ENCODE measurements around the gene CLEC4F.

Gene CLEC4F

GRCh38 chr2:70779911-70780545, 40.4 kb downstream of the CLEC4F start:
- no peak for DNase-seq

GRCh38 chr2:70779491-70779890, 40.9 kb downstream of the CLEC4F start:
- no peak for DNase-seq

GRCh38 chr2:70778676-70779075, 41.7 kb downstream of the CLEC4F start:
- DNase-seq, result no peak

- DNase-seq, result no peak
Measured at GRCh38 chr2:70777450-70777849, 42.9 kb downstream of the CLEC4F start.

- DNase-seq, result no peak
Measured at GRCh38 chr2:70776266-70776665, 44.1 kb downstream of the CLEC4F start.

- no peak for DNase-seq
Measured at GRCh38 chr2:70775141-70775540, 45.3 kb downstream of the CLEC4F start.

GRCh38 chr2:70772486-70773155, 47.8 kb downstream of the CLEC4F start:
- no peak for DNase-seq

- no peak for DNase-seq
Measured at GRCh38 chr2:70771446-70771845, 49.0 kb downstream of the CLEC4F start.

- DNase-seq, result no peak
Measured at GRCh38 chr2:70769450-70769849, 50.9 kb downstream of the CLEC4F start.

GRCh38 chr2:70768590-70769085, 51.8 kb downstream of the CLEC4F start:
- DNase-seq, result no peak

GRCh38 chr2:70767699-70768589, 52.5 kb downstream of the CLEC4F start, which contains the start of gene ADD2:
Gene ADD2, minus strand, starts transcription at chr2:70768200. Its CDS starts 61,792 bp downstream, at chr2:70706408.
- DNase-seq, result peak; percentile 44

GRCh38 chr2:70767079-70767698, 53.2 kb downstream of the CLEC4F start:
- DNase-seq, result no peak

GRCh38 chr2:70766357-70767078, 53.9 kb downstream of the CLEC4F start:
- no peak for DNase-seq

- DNase-seq, result no peak
Measured at GRCh38 chr2:70765507-70765906, 54.9 kb downstream of the CLEC4F start.

- no peak for DNase-seq
Measured at GRCh38 chr2:70759446-70759845, 61.0 kb downstream of the CLEC4F start.

All from CD4-positive, alpha-beta T cell treated with Interleukin-10 for 1 hour (primary cell).